Endothelial cell of umbilical vein (primary cell): ENCODE data around the gene SMARCAL1. TPM values are rescaled to one million over a fixed set of nuclear protein-coding genes. Genes with fewer than 3 reads are reported as not detected.

Experiments used
- BruUV-seq: library from RNA; stranded (reverse); fragments of 400-500 nt; replicated peaks from 2 replicates; lab custom pipeline; 2021; lab: Mats Ljungman, UMichigan
- CTCF ChIA-PET: fragments of 300-600, 350-600 bp; sonication (Branson Sonifier 250); formaldehyde crosslinking; loops from one replicate; lab custom pipeline; 2021; ENCODE audit warnings: antibody characterized with exemption, inconsistent platforms; lab: Charles Lee
- POLR2A ChIA-PET: fragments of 300-600, 350-600 bp; sonication (Branson Sonifier 250); formaldehyde crosslinking; loops from one replicate; lab custom pipeline; 2021; ENCODE audit warnings: antibody characterized with exemption, inconsistent platforms; lab: Charles Lee
- DNase-seq: peaks from one replicate; pipeline ENCODE4 v3.0.0-alpha.2; 2011; ENCODE audit warnings: low read depth, low spot score
- FAIRE-seq: peaks from 2 replicates; lab custom pipeline; 2011; peaks lifted over from hg19 to GRCh38; lab: Jason Lieb, UNC
- H2AFZ ChIP-seq: 2 replicates; pipeline ENCODE4 v1.6.0; 2012; ENCODE audit warnings: low read depth, low read length, control low read depth, inconsistent platforms
- H3K27ac ChIP-seq: 2 replicates; pipeline ENCODE4 v1.5.1; 2011; ENCODE audit warnings: low read depth, mild to moderate bottlenecking, control low read depth, low read length, moderate library complexity; ENCODE audit not compliant: insufficient read depth
- H3K27me3 ChIP-seq, 2 experiments: 2 replicates each; pipeline versions ENCODE4 v1.6.0 to v1.6.1; 2011; ENCODE audit warnings: low read length in 2 of 2, mixed read lengths in 1 of 2; ENCODE audit not compliant: control insufficient read depth in 2 of 2, insufficient read depth in 2 of 2
- H3K36me3 ChIP-seq, 2 experiments: 2 replicates in 1 of 2; 3 replicates in 1 of 2; pipeline ENCODE4 v1.5.1; 2011; ENCODE audit warnings: low read length in 2 of 2, mild to moderate bottlenecking in 1 of 2, moderate library complexity in 1 of 2; ENCODE audit not compliant: control insufficient read depth in 2 of 2, insufficient read depth in 2 of 2; ENCODE audit errors: extremely low read depth in 1 of 2
- H3K4me1 ChIP-seq: 3 replicates; pipeline ENCODE4 v1.5.1; 2011; ENCODE audit warnings: mild to moderate bottlenecking, low read length; ENCODE audit not compliant: control insufficient read depth, insufficient read depth; ENCODE audit errors: extremely low read depth
- H3K4me2 ChIP-seq: 2 replicates; pipeline ENCODE4 v1.6.1; 2011; ENCODE audit warnings: low read length, control low read depth, mixed read lengths; ENCODE audit not compliant: insufficient read depth
- H3K4me3 ChIP-seq, 3 experiments: fragments of 200-600 bp in 1 of 3; sonication (generic), shearing (Covaris generic) in 1 of 3; replicated peaks in 1 of 3; 2 replicates each; pipeline ENCODE4 v1.5.1; 2011 to 2016; ENCODE audit warnings: control low read depth in 3 of 3, low read length in 3 of 3, mild to moderate bottlenecking in 2 of 3, inconsistent platforms in 1 of 3, low read depth in 1 of 3, moderate library complexity in 1 of 3; ENCODE audit not compliant: insufficient read depth in 1 of 3
- H3K79me2 ChIP-seq: 2 replicates; pipeline ENCODE4 v1.6.0; 2012; ENCODE audit warnings: low read length, inconsistent platforms; ENCODE audit not compliant: control insufficient read depth, insufficient read depth
- H3K9ac ChIP-seq: replicated peaks from 2 replicates; pipeline ENCODE3; 2011; ENCODE audit warnings: low read length, control low read depth; ENCODE audit not compliant: insufficient read depth; ENCODE audit errors: extremely low read depth
- H3K9me1 ChIP-seq: replicated peaks from 3 replicates; pipeline ENCODE4 v1.6.0; 2011; ENCODE audit warnings: mild to moderate bottlenecking, low read length; ENCODE audit not compliant: control insufficient read depth, insufficient read depth; ENCODE audit errors: extremely low read depth
- H3K9me3 ChIP-seq: replicated peaks from 2 replicates; pipeline ENCODE4 v1.5.1; 2012; ENCODE audit warnings: low read length, inconsistent platforms; ENCODE audit not compliant: control insufficient read depth, insufficient read depth
- H4K20me1 ChIP-seq: replicated peaks from 2 replicates; pipeline ENCODE3; 2011; ENCODE audit warnings: mild to moderate bottlenecking, low read length; ENCODE audit not compliant: control insufficient read depth, insufficient read depth; ENCODE audit errors: extremely low read depth
- EZH2 ChIP-seq: IDR thresholded peaks from 2 replicates; pipeline ENCODE4 v1.6.1; 2012; ENCODE audit warnings: borderline replicate concordance, low read depth, mild to moderate bottlenecking, moderate library complexity, low read length, inconsistent platforms; ENCODE audit not compliant: severe bottlenecking
- FOS ChIP-seq: IDR thresholded peaks from 2 replicates; pipeline ENCODE4 v1.6.1; 2011; ENCODE audit warnings: mild to moderate bottlenecking, low read length, moderate library complexity, borderline replicate concordance; ENCODE audit not compliant: insufficient read depth
- GATA2 ChIP-seq: IDR thresholded peaks from 2 replicates; pipeline ENCODE4 v1.7.0; 2011; ENCODE audit warnings: low read depth, mild to moderate bottlenecking, moderate library complexity, mixed read lengths, low read length; ENCODE audit not compliant: insufficient read length, insufficient read depth
- JUN ChIP-seq: IDR thresholded peaks from 2 replicates; pipeline ENCODE4 v1.6.1; 2011; ENCODE audit warnings: borderline replicate concordance, low read depth; ENCODE audit not compliant: insufficient read length, insufficient read depth
- MYC ChIP-seq: IDR thresholded peaks from one replicate; pipeline ENCODE4 v1.6.1; 2011; ENCODE audit warnings: mild to moderate bottlenecking, low read depth, low read length
- POLR2A ChIP-seq: IDR thresholded peaks from 2 replicates; pipeline ENCODE4 v1.6.1; 2012; ENCODE audit warnings: low read depth, mild to moderate bottlenecking, control low read depth, low read length
- POLR2AphosphoS5 ChIP-seq: IDR thresholded peaks from 2 replicates; pipeline ENCODE4 v1.6.1; 2012; ENCODE audit warnings: low read depth, mild to moderate bottlenecking, control low read depth, low read length, moderate library complexity; ENCODE audit not compliant: insufficient read depth
- dilution Hi-C: fragments of 300-500 bp; cut with MboI; formaldehyde crosslinking; loops from one replicate; pipeline ENCODE4 v1.15.0; 2019; ENCODE audit warnings: low sequenced_read_pairs; ENCODE audit not compliant: extremely low pct_ligation_motif_present
- intact Hi-C: fragments of 100-400 bp; cut with micrococcal nuclease; formaldehyde crosslinking; loops from one replicate; pipeline ENCODE4 v1.10.0; 2022
- polyA plus RNA-seq, 4 experiments: library from polyadenylated mRNA; depleted of rRNA in 3 of 4; stranded (reverse) in 3 of 4; unstranded in 1 of 4; fragments of >200 nt; gene quantifications; 2 replicates each; pipeline versions ENCODE4 v1.2.1 to v1.2.3, GENCODE V29; 2011 to 2012; ENCODE audit warnings: missing spikeins in 1 of 4
- total RNA-seq: library from RNA; stranded (reverse); gene quantifications from 2 replicates; pipeline ENCODE4 v1.2.3, GENCODE V29; 2021
- TF ChIP-seq, protein P1 (sequence below): IDR thresholded peaks from 2 replicates; pipeline ENCODE4 v1.6.1; 2011; ENCODE audit not compliant: insufficient read depth, insufficient read length
- TF ChIP-seq, protein P2 (sequence below), 2 donors: IDR thresholded peaks; 1 replicate in 1 of 2; 2 replicates in 1 of 2; pipeline ENCODE4 v1.5.1; 2011; ENCODE audit warnings: low read length in 2 of 2, mild to moderate bottlenecking in 2 of 2, moderate library complexity in 2 of 2, control low read depth in 1 of 2, inconsistent platforms in 1 of 2, low read depth in 1 of 2; ENCODE audit not compliant: insufficient read depth in 1 of 2; ENCODE audit errors: extremely low read depth in 1 of 2

SMARCAL1 gene
- total and polyA plus RNA-seq, 2 donors (not counting 3 experiments of a cell fraction or from before 2014, with no cell fraction given): 25.4 to 30.7 TPM

- intact Hi-C loops (no loop called here), dilution Hi-C loops (no loop called here)
- TF ChIP-seq GATA2 (no peak), POLR2A (no peak), POLR2AphosphoS5 (no peak), FOS (no peak), MYC (no peak), EZH2 (no peak)
- Histone ChIP-seq H3K9me1 (no peaks in the 10 kb centered on the region), H2AFZ (no peak overlapping the region), H4K20me1 (no peaks in the 10 kb centered on the region), H3K27me3 (no peaks in the 10 kb centered on the region), H3K9ac (no peak overlapping the region), H3K4me1 (no peaks in the 10 kb centered on the region), H3K27ac (no peak overlapping the region), H3K79me2 (peaks cover 14% of the 10 kb centered on the region), H3K9me3 (no peaks in the 10 kb centered on the region), H3K4me3 (no peak overlapping the region), H3K4me2 (no peak overlapping the region), H3K36me3 (peaks cover 18 to 19% of the 10 kb centered on the region in 2 experiments)
- BruUV-seq: no TSS peak
- ChIA-PET CTCF (interaction anchor here (1.3 kb wide), 1 partner anchor 12 kb away, joined by 3 read pairs; no protein-coding TSS in a partner anchor), POLR2A (interaction anchor here (1.4 kb wide), 1 partner anchor 9 kb away, joined by 4 read pairs; the partner anchor contains the start of gene RPL37A)
- FAIRE-seq: no peak
- no peak for DNase-seq
Observed at GRCh38 chr2:216507220-216508160, 95.2 kb downstream of the SMARCAL1 start.

DNA sequence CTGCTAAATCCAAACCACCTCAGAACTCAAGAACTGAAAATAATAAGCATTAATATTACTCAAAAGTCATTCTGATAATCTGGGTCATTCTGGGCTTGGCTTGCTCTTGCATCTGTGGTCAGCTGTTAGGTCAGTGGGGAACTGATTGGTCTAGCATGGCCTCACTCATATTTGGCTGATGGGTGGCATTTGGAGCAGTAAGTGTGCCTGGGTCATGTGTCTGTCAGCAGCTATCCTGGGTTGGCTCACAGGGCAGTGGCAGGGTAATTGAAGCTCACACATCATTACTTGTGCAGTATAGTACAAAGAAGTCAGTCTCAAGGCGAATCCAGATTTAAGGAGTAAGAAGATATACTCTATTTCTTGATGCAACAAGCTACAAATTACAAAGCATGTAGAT is 95.9 kb downstream of the SMARCAL1 start:
- TF ChIP-seq JUN (no peak), POLR2A (peak; percentile 7), EZH2 (no peak), MYC (no peak), POLR2AphosphoS5 (no peak), FOS (no peak)
- TF ChIP-seq, protein P1, sequence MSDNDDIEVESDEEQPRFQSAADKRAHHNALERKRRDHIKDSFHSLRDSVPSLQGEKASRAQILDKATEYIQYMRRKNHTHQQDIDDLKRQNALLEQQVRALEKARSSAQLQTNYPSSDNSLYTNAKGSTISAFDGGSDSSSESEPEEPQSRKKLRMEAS: no peak
- TF ChIP-seq, protein P2, sequence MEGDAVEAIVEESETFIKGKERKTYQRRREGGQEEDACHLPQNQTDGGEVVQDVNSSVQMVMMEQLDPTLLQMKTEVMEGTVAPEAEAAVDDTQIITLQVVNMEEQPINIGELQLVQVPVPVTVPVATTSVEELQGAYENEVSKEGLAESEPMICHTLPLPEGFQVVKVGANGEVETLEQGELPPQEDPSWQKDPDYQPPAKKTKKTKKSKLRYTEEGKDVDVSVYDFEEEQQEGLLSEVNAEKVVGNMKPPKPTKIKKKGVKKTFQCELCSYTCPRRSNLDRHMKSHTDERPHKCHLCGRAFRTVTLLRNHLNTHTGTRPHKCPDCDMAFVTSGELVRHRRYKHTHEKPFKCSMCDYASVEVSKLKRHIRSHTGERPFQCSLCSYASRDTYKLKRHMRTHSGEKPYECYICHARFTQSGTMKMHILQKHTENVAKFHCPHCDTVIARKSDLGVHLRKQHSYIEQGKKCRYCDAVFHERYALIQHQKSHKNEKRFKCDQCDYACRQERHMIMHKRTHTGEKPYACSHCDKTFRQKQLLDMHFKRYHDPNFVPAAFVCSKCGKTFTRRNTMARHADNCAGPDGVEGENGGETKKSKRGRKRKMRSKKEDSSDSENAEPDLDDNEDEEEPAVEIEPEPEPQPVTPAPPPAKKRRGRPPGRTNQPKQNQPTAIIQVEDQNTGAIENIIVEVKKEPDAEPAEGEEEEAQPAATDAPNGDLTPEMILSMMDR (IDR thresholded peaks at IDR 0.05; ENCODE audit: extremely low read depth in 1 of 2, insufficient read depth in 1 of 2, low read depth in 1 of 2, low read length in 2 of 2): no peak
- Histone ChIP-seq H3K79me2 (peaks cover 7% of the 10 kb centered on the region), H3K27me3 (no peaks in the 10 kb centered on the region), H4K20me1 (no peaks in the 10 kb centered on the region), H3K36me3 (peaks cover 11 to 13% of the 10 kb centered on the region in 2 experiments), H3K9me3 (no peaks in the 10 kb centered on the region), H3K27ac (no peak overlapping the region), H2AFZ (no peak overlapping the region), H3K4me2 (no peak overlapping the region), H3K9me1 (no peaks in the 10 kb centered on the region), H3K4me1 (no peaks in the 10 kb centered on the region), H3K4me3 (no peak overlapping the region), H3K9ac (no peak overlapping the region)
- POLR2A ChIA-PET: interaction anchor here (1.4 kb wide), 1 partner anchor 10 kb away, joined by 4 read pairs; the partner anchor contains the start of gene RPL37A
- FAIRE-seq: no peak
- no peak for DNase-seq
- dilution Hi-C loops (no loop called here), intact Hi-C loops (no loop called here)
- CTCF ChIA-PET: interaction anchor here (1.3 kb wide), 1 partner anchor 11 kb away, joined by 3 read pairs; no protein-coding TSS in a partner anchor
- BruUV-seq: no TSS peak
